HepG2 (cell line): ENCODE data around the gene PDE9A. TPM values are rescaled to one million over a fixed set of nuclear protein-coding genes. Genes with fewer than 3 reads are reported as not detected.
A peak's percentile ranks its signal among the peaks of the same experiment; 100 is the strongest.

Experiments
- ATAC-seq: fragments of 200-7000 bp; cut with Tn5 transposase; 3 replicates; pipeline ENCODE4 v1.9.1; 2020; ENCODE audit warnings: mild to moderate bottlenecking, moderate library complexity
- BruUV-seq: library from RNA; stranded (reverse); fragments of 400-500 nt; replicated peaks from 2 replicates; lab custom pipeline; 2021; lab: Mats Ljungman, UMichigan
- CTCF ChIA-PET: fragments of 300-600 bp; formaldehyde crosslinking; extraction: SDS; loops from one replicate; lab custom pipeline; 2021; ENCODE audit warnings: low total read pairs, inconsistent platforms, low intra/inter-chr PET ratio; lab: Yijun Ruan, JAX
- POLR2A ChIA-PET: fragments of 350-600 bp; sonication (Branson Sonifier 250); formaldehyde crosslinking; loops from one replicate; lab custom pipeline; 2020; ENCODE audit warnings: antibody characterized with exemption, inconsistent platforms; lab: Yijun Ruan, JAX
- DNase-seq: peaks from one replicate; pipeline ENCODE4 v3.0.0-alpha.2; 2015; ENCODE audit warnings: low spot score
- FAIRE-seq: peaks from 3 replicates; lab custom pipeline; 2011; peaks lifted over from hg19 to GRCh38; lab: Jason Lieb, UNC
- H2AFZ ChIP-seq: one replicate; pipeline ENCODE4 v1.6.1; 2011; ENCODE audit warnings: low read length, inconsistent platforms
- H3K27ac ChIP-seq: fragments of 300-600 bp; 3 replicates; pipeline ENCODE4 v1.8.0; 2011; ENCODE audit warnings: mixed run types, mild to moderate bottlenecking, mixed read lengths, low read length, inconsistent platforms; ENCODE audit not compliant: insufficient read depth; ENCODE audit errors: extremely low read length
- H3K27me3 ChIP-seq, 2 experiments: fragments of 200-600 bp in 1 of 2; 2 replicates in 1 of 2; 3 replicates in 1 of 2; pipeline versions ENCODE4 v1.6.0 to v1.8.0; 2011; ENCODE audit warnings: low read length in 2 of 2, mild to moderate bottlenecking in 2 of 2, moderate library complexity in 2 of 2, inconsistent platforms in 1 of 2; ENCODE audit not compliant: insufficient read depth in 2 of 2, control insufficient read depth in 1 of 2
- H3K36me3 ChIP-seq, 2 experiments: fragments of 200-600 bp in 1 of 2; replicated peaks in 1 of 2; 2 replicates in 1 of 2; 3 replicates in 1 of 2; pipeline versions ENCODE4 v1.5.1 to v1.8.0; 2011; ENCODE audit warnings: low read length in 2 of 2, inconsistent platforms in 1 of 2; ENCODE audit not compliant: insufficient read depth in 2 of 2, control insufficient read depth in 1 of 2
- H3K4me1 ChIP-seq: 2 replicates; pipeline ENCODE4 v1.5.1; 2012; ENCODE audit warnings: low read length, inconsistent platforms; ENCODE audit not compliant: insufficient read depth
- H3K4me2 ChIP-seq: 2 replicates; pipeline ENCODE4 v1.6.0; 2011; ENCODE audit warnings: low read depth, low read length, inconsistent platforms
- H3K4me3 ChIP-seq, 3 experiments: fragments of 200-600 bp in 1 of 3; sonication (generic), shearing (Covaris generic) in 1 of 3; replicated peaks in 1 of 3; 2 replicates each; pipeline ENCODE4 v1.5.1; 2011 to 2016; ENCODE audit warnings: low read length in 3 of 3, inconsistent platforms in 2 of 3, low read depth in 2 of 3, mild to moderate bottlenecking in 2 of 3, control low read depth in 1 of 3, mixed read lengths in 1 of 3; ENCODE audit not compliant: insufficient read depth in 1 of 3
- H3K79me2 ChIP-seq: one replicate; pipeline ENCODE4 v1.6.1; 2011; ENCODE audit warnings: low read length, inconsistent platforms; ENCODE audit not compliant: insufficient read depth
- H3K9ac ChIP-seq: 2 replicates; pipeline ENCODE4 v1.6.0; 2011; ENCODE audit warnings: mild to moderate bottlenecking, low read depth, low read length, inconsistent platforms; ENCODE audit not compliant: insufficient read depth
- H3K9me3 ChIP-seq: 2 replicates; pipeline ENCODE4 v1.5.1; 2012; ENCODE audit warnings: mild to moderate bottlenecking, low read length
- H4K20me1 ChIP-seq: 2 replicates; pipeline ENCODE4 v1.6.0; 2011; ENCODE audit warnings: inconsistent platforms, mild to moderate bottlenecking, low read length, moderate library complexity; ENCODE audit not compliant: insufficient read depth
- CBX2 ChIP-seq, 2 experiments: fragments of 200-600 bp in 1 of 2; sonication (generic); formaldehyde crosslinking in 1 of 2; IDR thresholded peaks; 2 replicates each; pipeline versions ENCODE4 v1.7.0 to v1.8.1; 2018 to 2022; ENCODE audit warnings: low read depth in 2 of 2, low read length in 1 of 2, mild to moderate bottlenecking in 1 of 2, missing genetic modification reagents in 1 of 2
- CENPBD1 ChIP-seq: sonication (generic); formaldehyde crosslinking; IDR thresholded peaks from 2 replicates; pipeline ENCODE4 v1.8.0; 2022; ENCODE audit warnings: missing genetic modification reagents, low read depth, mild to moderate bottlenecking, borderline replicate concordance
- ETS1 ChIP-seq: sonication (generic); formaldehyde crosslinking; IDR thresholded peaks from 2 replicates; pipeline ENCODE4 v1.4.0; 2020; ENCODE audit warnings: missing genetic modification reagents
- HNRNPK ChIP-seq: fragments of 200-400 bp; formaldehyde crosslinking; IDR thresholded peaks from 2 replicates; pipeline ENCODE4 v1.6.1; 2018; ENCODE audit warnings: low read length, low read depth, moderate library complexity, mild to moderate bottlenecking; ENCODE audit not compliant: poor library complexity, severe bottlenecking
- KAT2B ChIP-seq: fragments of 150-350 bp; IDR thresholded peaks from 2 replicates; pipeline ENCODE4 v1.6.1; 2014; ENCODE audit warnings: low read depth, low read length, borderline replicate concordance
- KAT8 ChIP-seq: IDR thresholded peaks from 2 replicates; pipeline ENCODE4 v1.6.1; 2016; ENCODE audit warnings: missing genetic modification reagents, missing compliant biosample characterization
- MEIS2 ChIP-seq: sonication (generic); formaldehyde crosslinking; IDR thresholded peaks from 2 replicates; pipeline ENCODE4 v1.9.0; 2021; ENCODE audit warnings: mild to moderate bottlenecking, missing genetic modification reagents
- PHF21A ChIP-seq: sonication (generic); formaldehyde crosslinking; IDR thresholded peaks from 2 replicates; pipeline ENCODE4 v1.5.0; 2020; ENCODE audit warnings: mild to moderate bottlenecking, missing genetic modification reagents
- SNAI1 ChIP-seq: sonication (generic); formaldehyde crosslinking; IDR thresholded peaks from 2 replicates; pipeline ENCODE4 v1.5.0; 2020; ENCODE audit warnings: mild to moderate bottlenecking, missing genetic modification reagents, borderline replicate concordance
- SNAPC2 ChIP-seq: sonication (generic); formaldehyde crosslinking; IDR thresholded peaks from 2 replicates; pipeline ENCODE4 v1.8.1; 2022; ENCODE audit warnings: mild to moderate bottlenecking, missing genetic modification reagents
- ZFP36 ChIP-seq: fragments of 150-350 bp; IDR thresholded peaks from 2 replicates; pipeline ENCODE4 v1.6.1; 2018; ENCODE audit warnings: borderline replicate concordance, low read length, low read depth; ENCODE audit not compliant: partially characterized antibody
- ZFX ChIP-seq: sonication (generic); formaldehyde crosslinking; IDR thresholded peaks from 2 replicates; pipeline ENCODE4 v1.4.0; 2020; ENCODE audit warnings: mild to moderate bottlenecking, low read depth, missing genetic modification reagents, moderate library complexity
- ZMYM2 ChIP-seq: sonication (generic); formaldehyde crosslinking; IDR thresholded peaks from 2 replicates; pipeline ENCODE4 v1.8.0; 2022; ENCODE audit warnings: mild to moderate bottlenecking, missing genetic modification reagents
- ZNF207 ChIP-seq: fragments of 450-650 bp; IDR thresholded peaks from 2 replicates; pipeline ENCODE4 v1.6.1; 2016; ENCODE audit warnings: antibody characterized with exemption, borderline replicate concordance
- ZNF549 ChIP-seq: sonication (generic); formaldehyde crosslinking; IDR thresholded peaks from 2 replicates; pipeline ENCODE4 v1.5.0; 2020; ENCODE audit warnings: missing genetic modification reagents
- ZNF572 ChIP-seq: sonication (generic); formaldehyde crosslinking; IDR thresholded peaks from 2 replicates; pipeline ENCODE4 v1.5.1; 2020; ENCODE audit warnings: mild to moderate bottlenecking, missing genetic modification reagents
- ZNF703 ChIP-seq: sonication (generic); formaldehyde crosslinking; IDR thresholded peaks from 2 replicates; pipeline ENCODE4 v1.5.1; 2020; ENCODE audit warnings: missing genetic modification reagents, mild to moderate bottlenecking, moderate library complexity, borderline replicate concordance
- WGBS: methylation state at CpG from one replicate; pipeline ENCODE4 v1.1.6; 2017; ENCODE audit warnings: low lambda C conversion rate; 5-methylcytosine and 5-hydroxymethylcytosine counted together
- in situ Hi-C: cut with HindIII; loops from 2 replicates; pipeline ENCODE4 v1.10.0; 2017; ENCODE audit warnings: low pct_unique_long_range_greater_than_20kb; ENCODE audit not compliant: extremely low pct_ligation_motif_present
- intact Hi-C: fragments of 100-400 bp; cut with micrococcal nuclease; formaldehyde crosslinking; loops from one replicate; pipeline ENCODE4 v1.10.0; 2022; ENCODE audit not compliant: unreplicated experiment
- polyA plus RNA-seq, 8 experiments: library from polyadenylated mRNA; depleted of rRNA in 3 of 8; stranded (reverse) in 7 of 8; unstranded in 1 of 8; fragments of >200 nt; fragmentation: Illumina TruSeq in 4 of 8; extraction: Trizol in 4 of 8; gene quantifications; 2 replicates each; pipeline versions ENCODE4 v1.2.1 to v1.2.3, GENCODE V29; 2011 to 2016; ENCODE audit warnings: low read depth in 4 of 8, missing spikeins in 1 of 8, mixed read lengths in 1 of 8; ENCODE audit not compliant: insufficient read depth in 1 of 8
- total RNA-seq, 5 experiments: library from RNA; depleted of rRNA; stranded (reverse); fragments of >200 nt; fragmentation: Illumina TruSeq; extraction: Trizol; gene quantifications; 2 replicates each; pipeline ENCODE4 v1.2.3, GENCODE V29; 2016; ENCODE audit warnings: low read depth in 1 of 5

Gene PDE9A
- total and polyA plus RNA-seq, 2 of the 13 experiments (the other 11 are each of a cell fraction or from before 2014, with no cell fraction given) = 4.6 to 19.7 TPM

GRCh38 chr21:42815217-42815616, 161.8 kb downstream of the PDE9A start:
- ChIA-PET CTCF (no interaction called here), POLR2A (no interaction called here)
- Histone ChIP-seq H4K20me1 (no peaks in the 10 kb centered on the region), H3K4me2 (no peak overlapping the region), H3K4me1 (peaks cover 11% of the 10 kb centered on the region), H3K27me3 (no peaks in the 10 kb centered on the region), H3K9ac (no peak overlapping the region), H2AFZ (no peak overlapping the region), H3K27ac (no peak overlapping the region), H3K36me3 (no peaks in the 10 kb centered on the region), H3K9me3 (peaks cover 20% of the 10 kb centered on the region), H3K79me2 (no peaks in the 10 kb centered on the region), H3K4me3 (no peak overlapping the region)
- 47% methylated on average over 1 of the region's 1 CpG for WGBS
- TF ChIP-seq ZFP36 (peak; percentile 68), ZNF572 (CRISPR knock-in tag) (no peak)
- FAIRE-seq (no peak), ATAC-seq (no peak), DNase-seq (no peak)
- no TSS peak for BruUV-seq
- intact Hi-C loops = no loop called here
- in situ Hi-C loops = no loop called here

GRCh38 chr21:42818328-42818749, 164.9 kb downstream of the PDE9A start:
- peaks cover 20% of the 10 kb centered on the region for H3K9me3 ChIP-seq
- no peak overlapping the region for H3K4me2 ChIP-seq
- H3K79me2 ChIP-seq = no peaks in the 10 kb centered on the region
- in situ Hi-C loops (no loop called here), intact Hi-C loops (loop anchor here (1.0 kb wide), 2 partner anchors 26 to 166 kb away; no protein-coding TSS in a partner anchor)
- H3K27me3 ChIP-seq = no peaks in the 10 kb centered on the region
- peak; percentile 52 for DNase-seq
- no TSS peak for BruUV-seq
- no peaks in the 10 kb centered on the region for H3K36me3 ChIP-seq
- no peak overlapping the region for H3K9ac ChIP-seq
- H3K4me3 ChIP-seq = no peak overlapping the region
- ATAC-seq = peak; percentile 88
- POLR2A ChIA-PET = no interaction called here
- H4K20me1 ChIP-seq = no peaks in the 10 kb centered on the region
- WGBS = 8% methylated on average over 2 of the region's 2 CpGs
- peaks cover 24% of the 10 kb centered on the region for H3K4me1 ChIP-seq
- no peak overlapping the region for H3K27ac ChIP-seq
- CTCF ChIA-PET = interaction anchor here (1.2 to 1.6 kb wide), 5 partner anchors 26 to 225 kb away, joined by 3 to 18 read pairs (median 11); partner anchors contain the start of gene PDE9A
- no peak overlapping the region for H2AFZ ChIP-seq
- peak; percentile 4 for FAIRE-seq
- TF ChIP-seq HNRNPK (no peak), CENPBD1 (CRISPR knock-in tag) (no peak), SNAPC2 (no peak), ZNF207 (no peak), SNAI1 (no peak), KAT8 (CRISPR knock-in tag) (no peak), CBX2 (IDR thresholded peaks at IDR 0.05; ENCODE audit: low read depth, low read length) (no peak), CBX2 (CRISPR knock-in tag; IDR thresholded peaks at IDR 0.05; ENCODE audit: low read depth) (no peak), KAT2B (no peak), ETS1 (no peak), ZMYM2 (no peak), MEIS2 (CRISPR knock-in tag) (no peak), ZNF703 (no peak), PHF21A (no peak), ZNF549 (CRISPR knock-in tag) (no peak), ZFX (no peak)
